Ovary (tissue), 9 donors: ENCODE results near the gene CYTH1. TPM values are rescaled to one million over a fixed set of nuclear protein-coding genes. Genes with fewer than 3 reads are reported as not detected.

Experiments
- DNase-seq, 5 donors: peaks; one replicate each; pipeline ENCODE4 v3.0.0-alpha.2; 2019 to 2020
- H3K27ac ChIP-seq, 2 donors: fragments of 200-600 bp; one replicate each; pipeline versions ENCODE4 v1.5.1 to v1.8.0; 2019 to 2022
- H3K27me3 ChIP-seq: fragments of 200-600 bp; one replicate; pipeline ENCODE4 v1.8.0; 2022
- H3K36me3 ChIP-seq: fragments of 200-600 bp; sonication (generic); one replicate; pipeline ENCODE4 v1.5.1; 2019
- H3K4me1 ChIP-seq: one replicate; pipeline ENCODE4 v1.8.1; 2013; ENCODE audit warnings: mild to moderate bottlenecking, moderate library complexity; ENCODE audit not compliant: insufficient read depth
- H3K4me3 ChIP-seq: fragments of 200-600 bp; sonication (generic); one replicate; pipeline ENCODE4 v1.5.1; 2017
- H3K9me3 ChIP-seq, 2 donors: fragments of 200-600 bp in 1 of 2; sonication (generic) in 1 of 2; one replicate each; pipeline versions ENCODE4 v1.5.1 to v1.8.1; 2013 to 2019; ENCODE audit warnings: mild to moderate bottlenecking in 1 of 2, moderate library complexity in 1 of 2
- EP300 ChIP-seq: sonication (generic); formaldehyde crosslinking; IDR thresholded peaks from one replicate; pipeline ENCODE4 v1.6.1; 2017; ENCODE audit warnings: antibody characterized with exemption
- POLR2A ChIP-seq: fragments of 450-650 bp; IDR thresholded peaks from one replicate; pipeline ENCODE4 v1.6.1; 2017; ENCODE audit warnings: antibody characterized with exemption, mild to moderate bottlenecking, moderate library complexity
- WGBS, 3 donors: extraction: QIAGEN DNeasy Blood & Tissue Kit in 1 of 3; methylation state at CpG; one replicate each; pipeline versions ENCODE4 v1.1.5 to v1.1.7; 2013 to 2017; 5-methylcytosine and 5-hydroxymethylcytosine counted together
- intact Hi-C, 4 donors: fragments of 100-400 bp; cut with DNase I; formaldehyde crosslinking; loops; one replicate each; pipeline versions ENCODE4 v1.11.0 to v1.15.1; 2022 to 2023
- polyA plus RNA-seq, 2 donors: library from polyadenylated mRNA; stranded (reverse); fragments of 200-250 nt in 1 of 2; fragments of 350-450 nt in 1 of 2; fragmentation: Illumina TruSeq in 1 of 2; extraction: RNeasy Lipid Tissue Mini Kit (QIAGEN cat#74804) in 1 of 2; gene quantifications; one replicate each; pipeline ENCODE4 v1.2.3, GENCODE V29; 2013 to 2014
- total RNA-seq, 7 donors: library from RNA; depleted of rRNA in 2 of 7; stranded (reverse); fragments of >200 nt in 2 of 7; fragmentation: NEBNext Ultra II Directional in 3 of 7; extraction: Animal tissue kit (Norgen Biotek cat#: 25700) in 3 of 7; gene quantifications; one replicate each; pipeline versions ENCODE4 v1.1.0 to v1.2.4, GENCODE V29; 2016 to 2023
- TF ChIP-seq, protein P1 (sequence below), 3 donors: fragments of 450-650 bp in 2 of 3; fragments of 200-600 bp in 1 of 3; IDR thresholded peaks; one replicate each; pipeline versions ENCODE4 v1.5.1 to v1.8.0; 2016 to 2022; ENCODE audit warnings: antibody characterized with exemption in 3 of 3, mild to moderate bottlenecking in 1 of 3
- donor health status: DM: no; HTN: no; CAD: no; lungs with moderate emphysema.
- donor health status: DM: no; HTN: no; CAD: no.
- donor health status: Bipolar disorder and iron deficiency.
- donor health status: DM: yes; HTN: yes; CAD: no.
- donor health status: DM: no; HTN: no; CAD: no.
- donor health status: DM: yes; HTN: yes; CAD: no.

Gene CYTH1
- total and polyA plus RNA-seq, 9 donors, result 15.1 to 35.3 (median 24.4) TPM

DNA sequence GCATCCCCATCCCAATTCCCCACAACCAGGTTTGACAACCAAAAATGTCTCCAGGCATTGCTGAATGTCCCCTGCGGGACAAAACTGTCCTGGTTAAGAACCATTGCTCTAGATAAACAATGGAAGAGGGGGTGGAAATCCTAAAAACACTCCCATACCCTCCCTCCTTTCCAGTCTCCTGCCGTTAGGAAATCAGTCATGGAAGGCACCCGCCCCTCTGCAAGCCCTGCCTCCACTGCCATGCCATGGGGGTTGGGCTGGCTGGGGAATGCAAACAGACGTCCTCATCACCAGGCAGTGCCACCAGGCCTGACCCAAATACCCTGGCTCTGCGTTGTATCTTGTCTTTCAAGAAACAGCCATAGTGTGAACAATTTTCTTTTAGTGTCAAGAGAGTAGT lies 57.5 kb downstream of the CYTH1 start:
- no peak for TF ChIP-seq EP300
- Histone ChIP-seq H3K27ac (no peak overlapping the region), H3K27me3 (no peaks in the 10 kb centered on the region), H3K4me1 (peaks cover 10% of the 10 kb centered on the region), H3K9me3 (no peaks in the 10 kb centered on the region), H3K36me3 (no peaks in the 10 kb centered on the region), H3K4me3 (no peak overlapping the region)
- DNase-seq, result no peak
- WGBS, 3 donors, result 33 to 62% (median 35%) methylated on average over 5 of the region's 5 CpGs
- intact Hi-C loops, result no loop called here

DNA sequence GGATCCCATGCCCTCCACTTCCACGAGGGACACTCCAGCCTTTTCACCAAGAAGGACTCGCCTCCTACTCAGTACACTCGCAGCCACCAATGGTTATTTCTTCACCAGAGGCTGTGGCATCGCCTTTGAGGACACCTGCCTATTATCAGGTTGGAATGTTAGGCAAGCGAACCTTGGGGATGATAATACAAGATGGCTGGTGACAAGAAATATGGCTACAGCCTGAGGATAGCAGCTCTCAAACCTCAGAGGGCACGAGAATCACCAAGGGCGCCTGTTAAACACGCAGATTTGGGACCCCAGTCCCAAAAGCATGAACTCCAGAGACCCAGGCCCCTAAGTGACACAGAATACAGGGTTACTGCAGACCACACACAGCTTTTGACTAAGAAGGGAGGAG lies 58.1 kb downstream of the CYTH1 start:
- H3K4me3 ChIP-seq, result no peak overlapping the region
- no peaks in the 10 kb centered on the region for H3K36me3 ChIP-seq
- peaks cover 10% of the 10 kb centered on the region for H3K4me1 ChIP-seq
- no peaks in the 10 kb centered on the region for H3K27me3 ChIP-seq
- no peak for DNase-seq
- TF ChIP-seq, protein P1, sequence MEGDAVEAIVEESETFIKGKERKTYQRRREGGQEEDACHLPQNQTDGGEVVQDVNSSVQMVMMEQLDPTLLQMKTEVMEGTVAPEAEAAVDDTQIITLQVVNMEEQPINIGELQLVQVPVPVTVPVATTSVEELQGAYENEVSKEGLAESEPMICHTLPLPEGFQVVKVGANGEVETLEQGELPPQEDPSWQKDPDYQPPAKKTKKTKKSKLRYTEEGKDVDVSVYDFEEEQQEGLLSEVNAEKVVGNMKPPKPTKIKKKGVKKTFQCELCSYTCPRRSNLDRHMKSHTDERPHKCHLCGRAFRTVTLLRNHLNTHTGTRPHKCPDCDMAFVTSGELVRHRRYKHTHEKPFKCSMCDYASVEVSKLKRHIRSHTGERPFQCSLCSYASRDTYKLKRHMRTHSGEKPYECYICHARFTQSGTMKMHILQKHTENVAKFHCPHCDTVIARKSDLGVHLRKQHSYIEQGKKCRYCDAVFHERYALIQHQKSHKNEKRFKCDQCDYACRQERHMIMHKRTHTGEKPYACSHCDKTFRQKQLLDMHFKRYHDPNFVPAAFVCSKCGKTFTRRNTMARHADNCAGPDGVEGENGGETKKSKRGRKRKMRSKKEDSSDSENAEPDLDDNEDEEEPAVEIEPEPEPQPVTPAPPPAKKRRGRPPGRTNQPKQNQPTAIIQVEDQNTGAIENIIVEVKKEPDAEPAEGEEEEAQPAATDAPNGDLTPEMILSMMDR (IDR thresholded peaks at IDR 0.05), result no peak
- TF ChIP-seq POLR2A, result no peak
- no peak for TF ChIP-seq EP300
- intact Hi-C loops, result no loop called here
- 65 to 79% (median 72%) methylated on average over 8 of the region's 8 CpGs for WGBS, 3 donors
- no peaks in the 10 kb centered on the region for H3K9me3 ChIP-seq
- H3K27ac ChIP-seq, result no peak overlapping the region

DNA sequence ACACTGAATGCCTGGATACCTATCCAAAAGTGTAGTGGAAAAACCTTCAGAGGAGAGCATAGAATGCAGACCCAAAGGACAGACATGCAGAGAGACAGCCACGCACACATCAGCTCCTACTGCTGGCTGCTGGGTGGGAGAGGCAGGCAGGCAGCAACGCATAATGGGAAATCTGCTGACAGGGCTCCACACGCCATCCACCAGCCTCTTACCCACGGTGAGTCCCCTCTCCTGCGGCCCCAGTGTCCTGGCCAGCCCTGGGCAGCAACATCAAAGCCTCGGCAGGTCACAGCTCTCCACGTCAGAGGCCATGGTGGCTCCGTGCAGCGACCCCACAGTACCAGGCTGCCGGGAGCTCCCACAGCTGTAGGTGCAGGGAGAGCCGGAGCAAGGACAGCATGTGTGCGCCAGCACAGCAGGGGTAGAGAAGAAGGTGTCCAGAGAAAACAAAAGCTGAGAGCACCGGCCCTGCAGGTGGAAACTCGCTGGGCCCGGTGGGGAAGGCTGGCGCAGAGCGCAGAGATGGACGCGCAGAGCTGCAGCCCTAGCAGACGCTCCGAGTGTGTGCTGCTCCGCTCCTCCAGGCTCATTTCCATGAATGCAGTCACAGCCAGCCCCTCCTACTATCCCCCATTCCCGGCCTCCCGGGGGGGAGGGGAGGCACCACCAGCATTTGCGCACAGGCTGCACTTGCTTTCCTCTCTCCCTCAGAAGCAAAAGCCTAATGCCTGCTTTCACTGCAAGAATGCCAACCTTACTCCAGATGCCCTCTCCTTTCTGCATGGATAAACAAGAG lies 58.9 kb downstream of the CYTH1 start:
- no peaks in the 10 kb centered on the region for H3K9me3 ChIP-seq
- peaks cover 12% of the 10 kb centered on the region for H3K4me1 ChIP-seq
- DNase-seq, result peak; percentile 66 to 81 (median 76)
- TF ChIP-seq POLR2A (no peak), EP300 (no peak)
- TF ChIP-seq, protein P1 (IDR thresholded peaks at IDR 0.05), result no peak
- H3K27me3 ChIP-seq, result no peaks in the 10 kb centered on the region
- 10 to 23% (median 16%) methylated on average over 25 of the region's 25 CpGs for WGBS, 3 donors
- no peaks in the 10 kb centered on the region for H3K36me3 ChIP-seq
- H3K27ac ChIP-seq, result peak overlapping the region in 1 of 2 donors; percentile 43
- peak overlapping the region; percentile 6 for H3K4me3 ChIP-seq
- intact Hi-C loops, result no loop called here

DNA sequence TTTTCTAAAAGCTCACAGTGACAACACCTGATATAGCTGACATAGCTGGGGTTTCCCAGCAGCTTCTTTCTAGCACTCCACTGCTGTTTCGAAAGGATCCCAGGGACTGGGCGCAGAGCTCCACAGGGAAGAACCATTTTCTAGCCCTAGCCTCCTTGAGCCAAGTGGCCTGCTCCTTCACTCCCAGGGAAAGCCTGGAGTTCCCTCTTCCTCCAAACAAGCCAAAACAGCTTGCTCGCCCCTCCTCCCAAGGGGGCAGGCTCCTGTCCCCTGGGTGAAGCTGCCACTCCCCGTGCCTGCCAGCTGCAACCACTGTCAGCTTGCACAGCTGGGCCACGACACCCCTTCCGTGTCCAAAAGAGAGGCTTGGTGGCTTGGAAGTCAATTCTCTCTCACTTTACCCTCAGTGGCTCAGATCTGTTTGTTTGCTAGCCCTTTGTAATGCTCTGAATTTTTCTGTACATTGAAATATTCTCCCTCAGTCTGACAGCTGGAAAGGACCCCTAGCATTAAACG lies 59.8 kb downstream of the CYTH1 start:
- TF ChIP-seq, protein P1 (IDR thresholded peaks at IDR 0.05), result no peak
- TF ChIP-seq EP300 (no peak), POLR2A (no peak)
- DNase-seq, result no peak
- 62 to 79% (median 69%) methylated on average over 7 of the region's 7 CpGs for WGBS, 3 donors
- Histone ChIP-seq H3K27ac (no peak overlapping the region), H3K4me3 (no peak overlapping the region), H3K27me3 (no peaks in the 10 kb centered on the region), H3K4me1 (peaks cover 15% of the 10 kb centered on the region), H3K36me3 (no peaks in the 10 kb centered on the region), H3K9me3 (no peaks in the 10 kb centered on the region)
- intact Hi-C loops, result no loop called here

DNA sequence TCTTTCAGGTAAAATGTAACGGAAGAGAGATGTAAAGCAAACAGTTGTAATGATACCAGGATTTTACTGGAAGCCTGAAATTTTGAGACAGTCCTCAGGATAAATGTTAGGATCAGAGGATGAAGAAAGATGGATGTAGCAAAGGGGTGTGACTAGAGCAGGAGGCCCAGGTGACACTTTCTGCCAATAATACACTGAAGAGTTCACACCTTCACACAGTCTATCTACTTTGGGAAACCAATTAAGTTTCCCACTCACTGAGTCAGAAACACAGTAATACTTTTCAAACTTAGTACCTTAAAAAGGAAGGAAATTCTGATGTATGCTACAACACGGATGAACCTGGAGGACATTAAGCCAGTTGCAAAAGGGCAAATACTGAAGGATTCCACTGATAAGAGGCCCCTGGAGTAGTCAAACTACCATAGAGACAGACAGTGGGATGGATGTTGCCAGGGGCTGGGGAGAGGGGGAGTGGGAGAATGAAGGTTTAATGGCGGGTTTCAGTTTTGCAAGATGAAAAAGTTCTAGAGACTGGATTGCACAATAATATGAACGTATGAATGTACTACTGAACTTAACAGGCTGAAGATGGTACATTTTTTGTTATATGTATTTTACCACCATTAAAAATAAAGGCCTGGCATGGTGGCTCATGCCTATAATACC lies 62.3 kb downstream of the CYTH1 start:
- no peak overlapping the region for H3K27ac ChIP-seq

More for the DNA sequence above, 62.3 kb downstream of the CYTH1 start:
- 84 to 88% (median 84%) methylated on average over 4 of the region's 4 CpGs for WGBS, 3 donors
- no peak overlapping the region for H3K4me3 ChIP-seq
- peaks cover 28% of the 10 kb centered on the region for H3K4me1 ChIP-seq
- DNase-seq, result no peak
- intact Hi-C loops, result no loop called here
- no peak for TF ChIP-seq POLR2A
- TF ChIP-seq, protein P1 (IDR thresholded peaks at IDR 0.05), result no peak
- TF ChIP-seq EP300, result no peak
- no peaks in the 10 kb centered on the region for H3K27me3 ChIP-seq
- H3K36me3 ChIP-seq, result no peaks in the 10 kb centered on the region
- no peaks in the 10 kb centered on the region for H3K9me3 ChIP-seq
